ENCODE measurements around the gene FBXL13.
"Not testable (repeated sequence)": the region's sequence is repeated elsewhere in the genome, so short reads cannot be mapped to it uniquely, and the experiment has no call there.

FBXL13 gene

DNA sequence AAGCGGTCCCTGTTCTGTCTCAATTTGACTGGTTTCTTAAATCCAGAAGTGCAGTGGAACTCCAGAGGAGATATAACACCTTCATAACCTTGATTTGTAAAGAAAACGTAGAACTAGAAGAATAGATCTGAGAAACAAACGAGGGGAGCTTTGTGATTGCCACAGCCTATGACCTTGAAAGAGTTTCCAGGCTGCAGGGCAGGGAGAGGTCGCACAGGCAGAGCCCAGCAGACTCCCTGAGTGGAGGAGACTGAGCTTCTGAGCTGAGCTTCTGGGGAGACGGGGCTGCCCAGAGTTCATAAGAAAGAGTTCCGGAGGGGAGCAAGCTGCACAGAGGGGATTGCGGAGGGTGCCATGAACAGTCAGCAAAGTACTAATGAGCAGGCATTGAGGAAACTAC, 268.0 kb downstream of the FBXL13 start:
- DNase-seq = no peak

DNA sequence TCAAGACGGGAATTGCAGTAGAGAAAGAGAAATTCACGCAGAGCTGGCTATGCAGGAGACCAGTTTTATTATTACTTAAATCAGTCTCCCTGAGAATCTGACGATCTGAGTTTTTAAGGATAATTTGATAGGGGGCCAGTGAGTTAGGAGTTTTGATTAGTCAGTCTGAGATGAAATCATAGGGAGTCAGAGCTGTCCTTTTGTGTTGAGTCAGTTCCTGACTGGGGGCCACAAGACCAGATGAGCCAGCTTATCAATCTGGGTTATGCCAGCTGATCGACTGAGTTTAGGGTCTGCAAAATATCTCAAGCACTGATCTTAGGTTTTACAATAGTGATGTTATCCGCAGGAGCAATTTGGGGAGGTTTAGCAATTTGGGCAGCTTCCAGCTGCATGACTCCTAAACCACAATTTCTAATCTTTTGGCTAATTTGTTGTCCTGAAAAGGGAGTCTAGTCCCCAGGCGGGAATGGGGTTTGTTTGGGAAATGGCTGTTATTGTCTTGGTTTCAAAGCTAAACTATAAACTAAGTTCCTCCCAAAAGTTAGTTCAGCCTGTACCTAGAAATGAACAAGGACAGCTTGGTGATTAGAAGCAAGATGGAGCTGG, 278.5 kb downstream of the FBXL13 start:
- DNase-seq = not testable (repeated sequence)

DNA sequence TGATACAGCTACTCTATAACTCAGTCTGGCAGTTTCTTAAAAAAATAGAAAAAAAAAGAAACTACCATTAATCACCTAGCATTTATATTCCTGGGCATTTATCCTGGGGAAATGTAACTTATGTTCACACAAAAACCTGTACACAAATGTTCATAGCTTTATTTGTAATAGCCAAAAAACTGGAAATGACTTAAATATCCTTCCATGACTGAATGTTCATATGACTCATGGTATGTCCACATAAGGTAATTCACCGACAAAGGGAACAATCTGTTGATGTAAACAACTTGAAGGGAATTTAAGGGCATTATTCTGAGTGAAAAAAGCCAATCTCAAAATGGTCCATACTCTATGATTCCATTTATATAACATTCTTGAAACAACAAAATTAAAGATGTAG, 280.0 kb downstream of the FBXL13 start:
- DNase-seq = not testable (repeated sequence)

DNA sequence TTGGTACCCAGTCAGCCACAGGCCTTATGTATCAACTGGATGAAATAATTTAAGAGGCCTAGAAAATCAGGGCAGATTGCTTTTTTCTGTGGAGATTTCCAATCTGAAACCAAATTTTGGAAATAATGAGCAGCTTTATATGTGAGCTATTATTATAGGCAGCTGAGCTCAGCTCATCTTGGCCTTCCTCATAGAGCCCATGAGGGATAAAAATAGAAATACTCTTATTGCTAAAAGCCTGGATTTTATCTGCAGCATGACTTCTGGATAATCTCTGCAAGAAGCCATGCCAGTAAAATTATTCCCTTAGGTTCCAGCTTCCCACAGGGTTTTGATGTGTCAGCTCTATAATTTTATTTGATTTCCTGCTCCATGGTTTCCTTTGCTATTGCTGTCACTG, 282.8 kb downstream of the FBXL13 start:
- not testable (repeated sequence) for DNase-seq

DNA sequence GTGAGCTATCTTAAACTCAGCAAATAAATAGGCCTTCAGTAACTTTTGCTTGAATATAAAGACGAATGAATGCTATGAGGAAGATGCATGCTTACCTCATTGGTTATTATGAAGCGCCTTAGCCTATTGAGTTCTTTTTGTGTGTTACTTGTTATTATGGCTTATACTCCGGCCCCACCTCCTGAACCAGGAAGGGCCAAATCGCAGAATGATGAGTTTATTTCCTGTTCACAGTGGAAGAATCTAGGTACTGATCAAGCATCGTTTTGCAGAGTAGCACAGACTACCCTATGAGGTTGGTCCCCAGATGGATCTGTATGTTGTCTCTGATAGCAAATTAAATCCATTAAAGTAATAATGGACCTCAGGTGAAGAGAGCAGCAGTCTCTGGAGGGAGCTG, 283.2 kb downstream of the FBXL13 start:
- not testable (repeated sequence) for DNase-seq

DNA sequence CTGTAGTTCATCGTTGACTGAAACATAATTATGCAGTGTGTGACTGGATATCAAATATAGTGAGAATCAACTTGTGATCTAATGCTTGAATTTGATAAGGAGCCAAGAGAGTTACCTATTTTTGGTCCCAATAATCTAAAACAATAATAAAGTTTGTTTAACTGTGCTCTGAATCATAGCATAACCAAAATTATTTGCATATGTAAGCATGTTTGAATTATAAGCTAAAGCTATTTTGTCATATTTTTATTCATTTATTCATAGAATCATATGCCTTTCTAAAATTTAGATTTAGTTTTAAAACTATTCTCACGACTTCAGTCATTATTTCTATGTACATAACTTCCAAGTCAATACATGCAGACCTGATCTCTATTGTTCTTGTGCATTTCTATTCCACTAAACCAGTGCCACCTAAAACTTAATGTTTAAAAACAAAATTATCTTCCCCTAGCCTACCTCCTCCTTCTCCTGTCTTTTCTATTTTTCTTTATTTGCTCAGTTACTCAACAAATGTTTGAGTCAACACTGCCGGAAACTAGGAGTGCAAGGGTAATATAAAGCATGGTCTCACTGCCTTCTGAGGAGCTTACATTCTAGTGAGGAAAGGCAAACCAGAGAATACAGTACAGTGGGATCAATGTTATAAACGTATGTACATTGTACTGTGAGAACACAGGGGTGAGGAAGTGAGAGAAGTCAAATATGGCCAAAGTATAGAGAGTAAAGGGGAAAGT, 284.1 kb downstream of the FBXL13 start:
- DNase-seq = not testable (repeated sequence)

DNA sequence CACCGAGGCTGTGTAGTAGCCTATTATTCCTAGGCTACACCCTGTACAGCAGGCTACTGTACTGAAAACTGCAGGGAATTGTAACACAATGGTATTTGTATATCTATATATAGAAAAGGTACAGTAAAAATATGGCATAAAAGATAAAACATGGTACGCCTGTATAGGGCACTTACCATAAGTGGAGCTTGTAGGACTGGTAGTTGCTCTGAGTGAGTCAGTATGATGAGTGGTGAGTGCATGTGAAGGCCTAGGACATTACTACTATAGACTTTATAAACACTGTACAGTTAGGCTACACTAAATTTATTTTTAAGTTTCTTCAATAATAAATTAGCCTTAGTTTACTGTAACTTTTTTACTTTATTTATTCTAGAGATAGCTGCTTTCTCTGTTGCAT, 285.8 kb downstream of the FBXL13 start:
- DNase-seq = not testable (repeated sequence)

DNA sequence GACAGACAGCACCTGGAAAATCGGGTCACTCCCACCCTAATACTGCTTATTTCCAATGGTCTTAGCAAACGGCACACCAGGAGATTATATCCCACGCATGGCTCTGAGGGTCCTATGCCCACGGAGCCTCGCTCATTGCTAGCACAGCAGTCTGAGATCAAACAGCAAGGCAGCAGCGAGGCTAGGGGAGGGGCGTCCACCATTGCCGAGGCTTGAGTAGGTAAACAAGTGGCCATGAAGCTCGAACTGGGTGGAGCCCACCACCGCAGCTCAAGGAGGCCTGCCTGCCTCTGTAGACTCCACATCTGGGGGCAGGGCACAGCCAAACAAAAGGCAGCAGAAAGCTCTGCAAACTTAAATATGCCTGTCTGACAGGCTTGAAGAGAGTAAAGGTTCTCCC, 293.7 kb downstream of the FBXL13 start:
- DNase-seq = not testable (repeated sequence)

DNA sequence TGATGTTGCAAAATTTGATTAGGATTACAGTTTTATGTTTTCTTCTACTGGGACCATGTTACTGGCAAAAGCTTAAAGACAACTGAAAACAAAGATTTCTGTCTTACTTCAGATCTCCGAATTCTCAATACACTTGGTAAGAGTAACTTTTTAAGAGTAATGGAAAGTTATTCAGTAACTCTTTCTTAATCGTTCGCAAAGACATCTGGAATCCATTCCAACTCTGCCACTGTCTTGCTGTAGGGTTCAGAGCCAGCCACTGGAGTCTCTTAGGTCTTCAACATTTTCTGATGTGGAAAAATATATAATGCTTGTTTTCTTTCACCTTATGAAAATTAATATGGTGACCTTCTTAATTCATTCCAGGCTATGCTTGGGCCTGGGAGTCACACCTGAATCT, 295.9 kb downstream of the FBXL13 start:
- not testable (repeated sequence) for DNase-seq

DNA sequence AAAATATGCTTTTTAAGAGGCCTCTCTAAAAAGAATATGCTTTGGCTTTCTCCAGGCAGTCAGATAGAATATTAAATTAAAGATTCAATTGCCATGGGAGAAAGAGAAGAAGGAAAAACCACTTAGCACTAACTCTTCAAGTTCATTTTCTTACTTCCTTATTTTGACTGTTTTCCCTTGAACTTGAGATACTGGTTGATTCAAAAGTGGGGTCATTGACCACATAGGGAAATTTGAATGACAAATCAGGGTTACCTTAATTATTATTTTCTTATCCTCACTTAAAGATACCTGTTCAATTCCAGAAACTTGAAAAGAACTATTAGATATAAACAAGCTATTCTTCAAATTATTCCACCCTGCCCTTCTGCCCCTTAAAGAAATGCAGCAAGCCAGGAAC, 298.4 kb downstream of the FBXL13 start:
- DNase-seq = not testable (repeated sequence)

DNA sequence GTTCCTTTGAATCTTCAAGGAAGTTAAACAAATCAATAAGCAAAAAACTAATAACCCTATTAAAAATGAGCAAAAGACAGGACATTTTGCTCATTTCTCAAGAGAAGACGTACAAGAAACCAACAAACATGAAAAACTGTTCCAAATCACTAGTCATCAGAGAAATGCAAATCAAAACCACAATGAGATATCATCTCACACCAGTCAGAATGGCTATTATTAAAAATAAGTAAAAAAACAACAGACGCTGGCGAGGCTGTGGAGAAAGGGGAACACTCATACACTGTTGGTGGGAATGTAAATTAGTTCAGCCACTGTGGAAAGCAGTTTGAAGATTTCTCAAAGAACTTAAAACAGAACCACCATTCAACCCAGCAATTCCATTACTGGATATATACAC, 304.1 kb downstream of the FBXL13 start:
- DNase-seq = not testable (repeated sequence)

DNA sequence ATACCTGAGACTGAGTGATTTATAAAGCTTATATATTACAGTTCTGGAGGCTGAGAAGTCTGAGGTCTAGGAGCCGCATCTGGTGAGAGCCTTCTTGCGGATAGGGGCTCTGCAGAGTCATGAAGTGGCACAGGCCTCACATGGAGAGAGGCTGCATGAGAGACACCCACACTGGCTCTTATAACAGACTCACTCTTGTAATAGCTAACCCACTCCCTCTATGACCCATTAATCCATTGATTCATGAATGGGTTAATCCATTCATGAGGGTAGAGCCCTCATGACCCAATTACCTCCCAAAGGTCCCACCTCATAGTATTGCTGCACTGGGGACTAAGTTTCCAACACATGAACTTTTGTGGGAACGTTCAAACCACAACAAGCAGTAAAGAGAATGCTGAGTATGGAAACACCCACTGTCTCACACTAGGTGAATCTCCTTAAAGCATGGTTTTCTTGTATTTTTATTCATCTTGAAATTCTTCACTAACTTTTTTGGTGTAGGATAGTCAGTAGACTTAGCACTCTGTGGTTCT, 304.9 kb downstream of the FBXL13 start:
- DNase-seq = not testable (repeated sequence)

DNA sequence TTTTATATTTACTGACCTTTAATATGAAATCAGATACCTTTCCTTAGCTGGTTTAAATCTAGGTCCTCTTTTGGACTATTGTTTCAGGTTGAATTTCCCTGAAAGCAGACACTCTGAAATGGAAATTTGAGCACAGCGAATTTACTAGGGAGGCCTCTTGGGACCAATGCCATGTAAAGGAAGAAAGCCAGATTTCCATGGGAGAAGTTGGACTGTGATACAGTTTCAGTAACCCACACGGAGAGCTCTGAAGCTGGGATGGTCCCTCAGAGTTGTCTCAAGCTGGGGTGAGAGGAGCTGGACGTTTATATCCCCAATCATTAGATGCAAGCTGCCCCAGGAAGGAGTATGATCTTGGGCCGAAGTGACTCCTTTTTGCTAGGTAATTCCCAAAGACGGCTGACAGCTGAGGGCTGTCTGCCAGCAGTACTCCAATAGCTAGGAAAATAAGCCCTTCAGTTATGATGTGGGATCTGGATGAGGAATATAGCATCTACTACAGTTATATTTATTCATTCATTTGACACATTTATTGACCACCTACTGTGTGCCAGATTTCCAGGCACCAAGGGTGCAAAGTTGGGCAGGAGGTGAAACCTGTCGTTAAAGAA, 311.2 kb downstream of the FBXL13 start:
- not testable (repeated sequence) for DNase-seq

Data from NCI-H2029 (cell line).